ENCODE measurements around the gene DDR2.

Gene DDR2

DNA sequence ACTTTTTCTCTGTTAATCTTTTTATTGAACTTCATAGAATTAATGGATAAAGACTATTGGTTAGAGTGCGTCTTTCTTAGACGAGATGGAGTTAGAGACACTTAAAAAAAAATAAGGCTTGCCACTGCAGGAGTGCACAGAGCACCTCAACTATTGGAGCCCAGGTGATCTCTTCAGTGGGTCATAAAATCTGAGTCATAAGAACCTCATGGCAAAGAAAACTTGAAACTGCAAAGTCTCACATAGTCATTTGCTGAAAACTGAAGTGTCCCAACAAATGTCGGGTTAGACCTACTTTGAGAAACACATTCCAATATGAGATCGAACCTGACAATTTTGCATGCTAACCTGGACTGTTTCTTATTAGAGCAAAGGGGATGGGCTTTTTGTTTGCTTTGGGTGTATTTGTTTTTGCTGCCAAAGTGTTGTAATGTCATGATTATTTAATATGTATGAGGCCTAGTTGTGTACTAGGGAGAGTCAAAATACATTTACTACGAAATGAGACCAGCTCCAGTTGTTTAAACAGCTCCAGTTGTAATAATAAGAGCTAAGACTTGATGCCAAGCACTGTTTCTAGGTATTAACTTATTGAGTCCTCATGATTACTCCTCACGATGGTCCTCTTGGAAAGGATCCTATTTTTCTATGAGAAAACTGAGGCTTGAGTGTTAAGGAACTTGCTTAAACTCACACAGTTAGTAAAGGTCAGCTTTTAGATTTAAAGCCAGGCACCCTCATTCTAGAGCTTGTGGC is 65.1 kb downstream of the DDR2 start:
- no peak for DNase-seq (ENCODE audit: low read depth)

DNA sequence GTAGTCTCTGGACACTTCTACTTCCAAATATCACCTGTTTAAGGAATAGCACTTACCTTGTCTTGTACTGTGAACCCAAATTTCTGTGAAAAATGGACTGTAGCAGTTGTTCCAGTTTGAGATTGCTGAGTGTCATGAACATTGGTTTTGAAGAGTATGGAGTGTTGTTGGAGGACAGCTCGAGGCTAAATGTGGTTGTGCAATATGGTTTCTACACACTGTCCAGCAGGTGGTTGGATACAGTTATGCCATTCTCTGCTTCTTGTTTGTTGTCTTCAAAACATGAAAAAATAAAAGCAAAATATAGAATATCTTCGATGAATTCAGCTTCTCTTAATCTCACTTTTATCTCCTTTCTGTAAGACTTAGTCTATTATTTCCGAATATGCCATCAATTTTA is 67.1 kb downstream of the DDR2 start:
- no peak for DNase-seq (ENCODE audit: low read depth)

DNA sequence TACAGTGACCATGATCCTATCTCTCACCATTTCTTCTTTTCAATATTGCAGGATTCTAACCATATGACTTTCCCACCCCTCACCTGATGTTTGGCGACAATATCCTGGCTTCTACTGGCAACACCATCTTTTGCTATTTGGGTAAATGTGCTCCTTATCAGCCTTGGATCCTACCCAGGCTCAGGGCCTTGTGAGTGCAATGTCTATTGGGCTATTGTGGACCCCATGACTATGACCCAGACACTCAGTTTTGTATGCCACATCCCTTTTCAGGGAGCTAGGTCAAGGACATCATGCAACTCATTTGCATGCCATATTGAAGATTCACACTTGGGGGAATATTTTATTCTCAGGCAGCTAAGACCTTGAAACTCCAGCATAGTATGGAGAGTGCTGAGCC is 67.9 kb downstream of the DDR2 start:
- DNase-seq (ENCODE audit: low read depth) = no peak

DNA sequence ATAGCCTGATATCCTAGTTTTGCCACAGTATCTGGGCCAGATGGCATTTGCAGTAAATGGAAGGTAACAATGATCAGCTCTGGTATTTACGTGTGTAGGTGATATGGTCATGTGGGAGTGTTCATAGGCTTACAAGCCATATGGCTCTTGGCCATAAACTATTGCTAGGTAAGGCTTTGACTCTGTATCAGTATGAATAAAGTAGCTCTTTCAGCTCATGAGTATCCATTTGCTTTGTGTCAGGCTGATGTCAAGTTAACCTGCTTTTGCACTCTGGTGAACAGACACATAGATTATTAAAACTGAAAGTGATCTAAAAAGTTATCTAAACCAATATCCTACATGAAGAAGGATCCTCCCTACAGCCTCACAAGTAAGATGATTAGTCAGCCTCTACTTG is 69.0 kb downstream of the DDR2 start:
- no peak for DNase-seq (ENCODE audit: low read depth)

DNA sequence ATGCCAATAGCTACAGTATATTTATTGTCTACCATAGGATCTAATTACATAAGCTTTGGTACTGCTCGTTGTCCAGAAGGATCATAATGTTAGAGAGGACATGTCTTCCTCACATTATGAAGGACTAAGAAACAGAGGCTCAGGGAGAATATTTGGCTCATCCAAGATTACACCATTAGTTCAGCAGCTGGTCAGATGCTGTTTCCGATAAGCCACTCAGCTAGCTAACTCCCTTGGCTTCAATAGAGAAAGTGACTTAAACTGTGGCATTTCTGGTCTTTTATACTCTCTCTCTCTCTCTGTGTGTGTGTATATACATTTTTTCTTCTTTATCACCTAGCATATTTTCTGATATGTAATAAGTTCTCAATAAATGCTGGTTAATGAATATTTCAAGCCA is 70.4 kb downstream of the DDR2 start:
- no peak for DNase-seq (ENCODE audit: low read depth)

DNA sequence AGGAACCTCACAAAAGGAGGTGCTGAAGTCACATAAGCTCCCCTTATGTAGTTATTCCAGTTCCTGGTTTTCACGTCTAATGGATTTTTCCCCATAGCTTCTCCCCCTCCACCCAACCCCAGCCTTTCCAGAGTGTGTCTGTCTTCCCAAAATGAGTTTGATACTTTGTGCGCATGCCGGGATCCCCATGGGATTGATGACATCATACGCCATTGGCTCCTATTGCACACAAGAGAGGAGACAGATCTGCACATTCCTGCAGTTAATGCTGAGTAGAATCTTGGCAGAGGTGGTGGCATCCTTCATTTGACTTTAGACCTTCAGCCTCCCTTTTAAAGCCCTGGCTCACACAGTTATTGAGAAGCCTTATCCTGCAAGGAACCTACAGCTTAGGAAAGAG is 71.4 kb downstream of the DDR2 start:
- DNase-seq (ENCODE audit: low read depth) = no peak

DNA sequence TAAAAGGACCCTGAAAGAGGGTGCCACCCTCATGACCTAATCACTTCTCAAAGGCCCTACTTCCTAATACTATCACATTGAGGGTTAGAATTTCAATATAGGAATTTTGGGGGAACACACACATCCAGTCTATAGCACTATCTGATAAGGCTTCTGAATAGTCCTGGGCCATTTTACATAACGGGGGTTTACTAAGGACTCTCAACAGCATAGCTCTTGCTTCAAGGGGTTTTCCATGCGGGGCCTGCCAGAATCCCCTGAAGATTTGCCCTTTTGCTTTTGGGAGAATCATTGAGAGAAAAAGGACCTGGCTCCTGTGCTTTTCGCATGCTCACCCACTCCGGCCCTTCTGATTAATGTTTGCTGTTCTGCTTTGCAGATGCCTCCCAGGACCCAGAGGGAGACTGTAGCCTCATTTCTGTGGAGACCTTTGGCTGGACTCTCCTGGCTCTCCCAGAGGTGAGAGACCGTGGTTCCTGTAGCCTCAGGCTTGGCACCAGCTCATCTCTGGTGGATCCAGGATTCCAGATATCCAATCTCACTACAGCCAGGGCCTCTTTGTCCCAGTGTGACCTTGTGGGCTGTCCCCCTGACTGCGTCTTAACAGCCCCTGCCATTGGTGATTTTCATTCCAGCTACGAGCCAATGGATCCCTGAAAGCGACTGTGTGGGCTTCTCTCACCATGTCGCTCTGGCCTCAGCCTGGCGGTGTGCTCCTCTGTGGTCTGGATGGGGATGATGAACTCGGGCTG is 72.6 kb downstream of the DDR2 start:
- no peak for DNase-seq (ENCODE audit: low read depth)

DNA sequence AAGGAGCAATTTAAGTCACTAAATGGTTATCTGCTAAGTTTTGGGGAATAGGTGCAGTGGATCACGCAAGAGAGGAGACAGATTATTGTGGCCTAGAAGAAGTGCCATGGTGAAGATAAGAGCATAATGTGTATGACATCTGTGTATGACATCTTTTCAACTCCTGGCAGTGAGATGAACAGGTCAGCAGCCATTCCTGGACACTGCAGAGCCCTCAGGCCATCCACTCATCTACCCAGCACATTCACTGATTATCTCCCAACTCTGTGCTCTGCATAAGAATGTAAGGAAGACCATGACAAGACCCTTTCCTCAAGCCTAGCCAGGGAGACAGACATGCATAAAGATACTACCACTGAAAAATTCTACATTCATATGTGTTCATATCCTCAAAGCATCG is 73.7 kb downstream of the DDR2 start:
- DNase-seq (ENCODE audit: low read depth) = no peak

DNA sequence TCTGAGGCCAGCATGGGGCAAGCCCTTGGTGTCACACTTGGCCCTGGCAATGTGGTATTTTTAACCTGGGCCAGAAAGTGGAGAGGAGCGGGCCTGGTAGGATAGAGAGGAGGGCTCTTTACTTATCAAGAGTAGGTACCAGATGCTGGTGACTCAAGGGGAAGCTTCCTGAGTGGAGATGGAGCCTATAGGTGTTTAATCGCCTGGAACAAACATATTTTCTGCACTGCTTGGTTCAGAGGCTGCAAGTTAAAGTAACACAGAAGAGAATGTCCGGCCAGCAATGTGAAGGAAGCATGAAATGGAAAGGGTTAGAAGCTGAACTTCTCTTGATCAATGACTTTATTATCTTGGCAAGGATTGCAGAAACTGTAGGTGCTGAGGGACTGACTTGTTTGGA is 74.3 kb downstream of the DDR2 start:
- DNase-seq (ENCODE audit: low read depth) = no peak

DNA sequence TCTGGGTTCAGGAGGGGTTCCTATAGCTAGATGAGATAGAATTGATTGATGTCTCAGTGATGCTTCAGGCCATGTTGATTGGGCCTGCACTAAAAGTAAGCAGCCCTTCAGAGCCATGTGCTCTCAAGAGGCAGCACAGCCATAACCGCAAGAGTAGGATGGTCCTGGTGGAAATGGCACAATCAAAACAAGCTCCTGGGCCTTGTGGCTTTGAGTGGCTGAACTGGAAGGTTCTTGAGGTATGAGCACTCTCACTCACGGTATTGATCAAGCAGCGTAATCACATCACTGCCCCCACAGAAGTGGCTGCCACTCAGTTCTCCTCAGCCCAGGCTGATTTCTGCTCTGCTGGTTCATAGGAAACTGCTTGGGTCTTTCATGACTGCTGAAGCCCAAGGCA is 76.0 kb downstream of the DDR2 start:
- no peak for DNase-seq (ENCODE audit: low read depth)

DNA sequence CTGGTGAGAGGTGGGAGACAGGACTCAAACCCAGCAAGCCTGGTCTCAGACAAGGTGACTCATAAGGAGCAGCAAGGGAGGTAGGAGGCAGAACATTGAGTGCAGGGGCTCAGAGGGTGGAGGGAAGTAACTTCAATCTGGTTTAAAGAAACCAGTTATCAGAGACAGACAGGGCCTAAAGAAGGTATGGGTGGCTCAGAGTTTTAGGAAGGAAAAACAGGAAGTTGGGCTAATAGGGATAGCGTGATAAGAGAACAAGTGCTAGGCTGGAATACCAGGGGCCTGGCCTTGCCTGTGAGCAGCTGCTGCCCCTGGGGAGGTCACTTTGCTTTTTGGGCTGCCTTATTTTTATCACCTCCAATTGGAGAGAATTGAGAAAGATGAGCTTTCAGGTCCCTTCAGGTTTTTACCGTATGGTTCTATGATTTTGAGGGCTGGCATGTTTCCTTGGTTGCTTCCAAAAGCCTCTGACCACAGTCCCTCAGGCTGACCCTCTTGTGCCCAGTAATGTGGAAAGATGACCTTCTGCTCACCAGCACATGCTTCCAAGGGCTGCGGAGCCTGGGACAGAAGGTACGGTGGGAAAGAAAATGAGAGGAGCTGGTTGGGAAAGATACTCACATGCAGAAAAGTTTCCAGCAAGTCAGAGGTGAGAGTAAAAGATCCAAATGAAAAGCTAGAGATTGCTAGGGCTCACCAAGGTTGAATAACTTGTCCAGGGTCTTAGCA is 77.0 kb downstream of the DDR2 start:
- no peak for DNase-seq (ENCODE audit: low read depth)

DNA sequence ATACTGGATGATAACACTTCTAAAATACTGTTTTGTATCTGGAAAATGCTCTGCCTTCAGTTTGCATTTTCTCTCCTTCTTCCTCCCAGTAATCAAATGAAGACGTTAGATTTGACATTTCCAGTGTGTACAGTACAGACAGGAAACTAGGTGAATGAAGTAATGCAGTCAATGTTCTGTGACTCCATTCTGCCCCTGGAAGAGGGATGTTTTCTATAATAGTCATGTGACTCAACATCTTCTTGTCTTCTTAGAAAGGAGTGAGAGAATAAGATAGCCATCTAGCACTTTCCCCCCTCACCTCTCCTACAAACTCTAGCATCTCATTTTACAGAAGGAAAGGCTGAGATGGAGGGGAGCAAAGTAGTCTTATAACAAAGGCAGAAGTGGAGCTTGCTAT is 77.6 kb downstream of the DDR2 start:
- DNase-seq (ENCODE audit: low read depth) = no peak

DNA sequence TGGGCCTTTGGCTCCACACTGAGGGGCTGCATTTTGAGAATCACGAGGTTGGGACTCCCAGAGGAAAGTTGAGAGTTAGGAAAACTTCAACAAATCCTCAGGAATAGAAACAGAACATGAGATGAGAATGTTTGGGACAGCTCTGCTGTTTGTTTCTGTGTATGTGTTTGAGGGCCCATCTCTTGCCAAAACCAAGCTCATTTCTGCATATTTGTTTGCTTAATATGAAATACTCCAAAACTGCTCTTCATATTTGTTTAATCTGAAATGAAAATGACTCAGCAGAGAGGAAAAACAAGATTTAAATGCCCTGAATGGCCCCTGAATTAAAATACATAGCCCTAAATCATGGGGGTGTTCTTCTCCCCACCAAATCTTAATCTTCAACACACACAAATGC is 78.1 kb downstream of the DDR2 start:
- no peak for DNase-seq (ENCODE audit: low read depth)

DNA sequence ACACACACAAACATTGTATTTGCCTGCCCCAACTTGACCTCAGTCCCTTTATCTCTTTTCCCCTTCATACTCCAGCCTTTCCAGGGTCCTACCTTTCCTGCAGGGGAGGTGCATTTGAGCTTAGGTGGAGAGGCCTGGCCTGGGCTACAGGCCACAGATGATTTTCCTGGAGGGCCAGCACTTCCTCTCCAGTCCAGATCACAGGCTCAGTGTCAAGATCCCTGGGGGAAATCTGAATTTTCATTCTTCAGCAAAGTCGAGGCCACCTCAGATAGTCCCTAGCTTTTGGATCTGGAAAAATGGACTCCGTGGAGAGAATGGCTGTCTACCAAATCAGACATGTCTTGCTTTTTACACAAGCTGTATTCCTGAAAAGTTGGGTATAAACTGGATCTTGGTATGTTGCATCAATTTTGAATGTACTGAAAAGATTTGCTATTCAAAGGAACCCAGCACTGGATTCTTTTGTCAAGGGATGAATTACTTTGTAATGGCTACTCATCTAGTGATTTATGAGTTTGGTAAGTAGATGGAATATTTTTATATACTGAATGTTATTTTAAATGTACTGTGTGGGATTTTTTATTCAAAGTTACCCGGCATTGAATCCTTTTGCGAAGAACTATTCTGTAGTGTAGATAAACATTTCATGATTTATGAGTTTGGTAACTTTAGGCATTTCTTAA is 78.7 kb downstream of the DDR2 start:
- DNase-seq (ENCODE audit: low read depth) = no peak

DNA sequence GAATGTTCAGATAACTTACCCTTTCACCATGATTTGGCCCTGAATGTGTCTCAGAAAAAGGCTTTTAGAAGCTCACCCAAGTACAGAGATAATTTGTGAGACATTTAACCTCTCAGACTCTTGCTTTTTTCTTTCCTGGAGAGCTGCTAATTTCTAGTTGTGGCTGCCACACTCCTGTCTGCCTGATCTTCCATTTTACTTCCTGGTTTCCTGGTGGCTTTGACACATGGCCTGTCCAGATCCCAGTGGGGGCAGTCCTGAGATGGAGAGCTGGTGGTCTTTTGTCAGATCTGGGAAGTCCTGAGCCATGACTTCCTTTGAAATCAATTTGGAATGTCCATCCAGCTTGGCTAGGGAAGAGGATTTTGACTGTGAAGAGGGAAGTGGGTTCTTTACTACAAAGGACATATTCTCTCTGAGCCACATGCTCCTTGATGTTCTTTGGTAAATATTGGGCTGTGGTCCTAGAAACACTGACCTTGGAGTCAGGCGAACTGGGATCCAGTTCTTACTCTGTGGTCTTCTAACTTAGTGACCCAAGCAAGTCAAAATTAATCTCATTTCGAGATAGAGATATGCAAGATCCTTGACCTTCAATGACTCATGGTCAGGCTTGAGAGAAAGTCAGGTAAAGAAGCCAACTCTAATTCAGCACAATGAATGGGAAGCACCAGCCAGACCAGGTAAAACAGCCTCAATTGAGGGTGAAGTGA is 80.2 kb downstream of the DDR2 start:
- DNase-seq (ENCODE audit: low read depth) = no peak

DNA sequence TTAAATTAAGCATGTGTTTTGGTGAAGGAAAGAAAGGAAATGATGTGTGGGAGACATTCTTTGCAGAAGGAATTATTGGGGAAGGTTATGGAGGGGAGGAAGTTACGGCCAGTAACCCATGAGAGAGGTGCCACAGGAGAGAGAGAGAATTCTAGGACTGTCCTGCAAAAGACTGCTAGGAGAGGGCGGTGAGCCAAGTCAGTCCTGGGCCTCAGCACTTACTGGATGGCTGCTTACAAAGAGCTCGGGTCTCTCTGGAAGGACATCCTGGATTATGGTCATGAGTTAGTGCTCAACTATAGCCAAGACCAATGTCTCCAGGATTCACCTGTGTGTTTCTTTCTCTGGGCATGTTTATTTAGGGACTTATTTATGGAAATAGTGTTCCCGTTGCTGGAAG is 83.9 kb downstream of the DDR2 start:
- no peak for DNase-seq (ENCODE audit: low read depth)

DNA sequence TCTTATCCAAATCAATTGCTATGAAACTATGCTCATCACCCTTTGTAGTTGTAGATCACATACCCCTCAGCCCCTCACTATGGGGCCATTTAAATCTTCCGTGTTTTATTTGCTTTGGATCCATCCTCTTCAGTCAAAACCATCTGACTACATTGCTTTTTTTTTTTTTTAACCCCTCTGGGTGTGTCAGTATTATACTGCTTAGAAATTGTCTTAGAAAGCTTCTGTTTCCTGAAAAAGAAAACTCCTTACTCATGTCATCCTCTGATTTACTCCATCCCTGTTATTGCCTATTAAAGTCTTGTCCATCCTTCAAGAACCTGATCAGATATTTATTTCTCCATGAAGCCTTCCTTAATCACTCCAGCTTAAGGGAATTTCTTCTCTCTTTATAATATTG is 84.3 kb downstream of the DDR2 start:
- no peak for DNase-seq (ENCODE audit: low read depth)

DNA sequence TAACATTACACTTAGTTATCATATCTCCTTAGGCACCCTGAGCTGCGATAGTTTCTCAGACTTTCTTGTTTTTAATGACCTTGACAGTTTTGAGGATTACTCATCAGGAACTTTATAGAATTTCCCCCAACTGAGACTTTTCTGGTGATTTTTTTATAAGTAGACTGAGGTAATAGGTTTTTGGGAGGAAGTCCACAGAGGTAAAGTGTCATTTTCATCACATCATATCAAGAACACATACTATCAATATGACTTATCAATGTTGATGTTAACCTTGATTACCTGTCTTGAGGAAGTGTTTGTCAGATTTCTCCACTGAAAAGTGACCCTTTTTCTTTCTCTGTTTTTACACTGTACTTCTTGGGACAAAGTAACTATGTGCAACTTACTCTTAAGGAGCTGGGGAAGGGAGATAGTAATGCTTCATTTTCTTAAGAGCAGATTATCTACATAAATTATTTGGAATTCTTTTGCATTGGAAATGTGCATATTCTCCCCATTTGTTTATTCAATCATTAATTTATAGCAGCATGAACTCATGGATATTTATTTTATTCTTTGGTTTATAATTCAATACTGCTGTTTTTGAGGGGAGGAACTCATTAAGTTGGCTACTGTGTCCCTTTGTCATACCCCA is 85.4 kb downstream of the DDR2 start:
- DNase-seq (ENCODE audit: low read depth) = no peak

DNA sequence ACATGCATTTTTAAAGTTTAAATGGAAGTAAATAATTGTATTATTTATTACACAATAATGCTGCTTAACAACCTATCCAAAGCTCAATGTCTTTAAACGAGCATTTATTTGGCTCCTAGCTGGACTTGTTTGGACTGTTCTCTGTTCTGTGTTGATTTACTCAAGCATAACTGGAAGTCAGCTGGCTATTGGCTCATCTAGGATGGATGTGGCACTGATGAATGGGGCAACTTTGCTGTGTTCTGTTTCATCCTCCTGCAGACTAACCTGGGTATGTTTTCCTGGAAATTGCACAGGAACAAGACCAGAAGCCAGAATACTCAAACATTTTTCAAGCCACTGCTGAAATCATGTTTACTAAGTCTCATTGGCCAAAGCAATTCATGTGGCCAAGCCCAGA is 87.4 kb downstream of the DDR2 start:
- DNase-seq (ENCODE audit: low read depth) = no peak

DNA sequence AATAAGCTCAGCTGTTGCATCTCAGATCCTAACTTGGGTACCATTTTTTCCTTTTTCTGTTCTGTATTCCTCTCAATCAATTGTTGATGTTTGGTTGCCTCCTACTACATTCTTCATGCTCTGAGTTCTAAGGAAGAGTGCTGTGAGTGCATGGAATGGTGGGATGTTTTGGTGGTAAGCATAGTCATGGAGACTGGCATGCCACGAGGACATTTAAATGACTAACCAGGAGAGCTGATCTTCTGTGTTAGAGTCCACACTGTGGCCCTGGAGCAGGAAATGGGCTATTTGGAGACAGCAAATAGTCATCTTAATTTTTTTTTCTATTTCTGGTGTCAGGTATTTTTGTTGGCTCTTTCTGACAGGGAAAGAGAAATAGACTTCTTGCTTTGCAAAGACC is 88.7 kb downstream of the DDR2 start:
- DNase-seq (ENCODE audit: low read depth) = no peak

DNA sequence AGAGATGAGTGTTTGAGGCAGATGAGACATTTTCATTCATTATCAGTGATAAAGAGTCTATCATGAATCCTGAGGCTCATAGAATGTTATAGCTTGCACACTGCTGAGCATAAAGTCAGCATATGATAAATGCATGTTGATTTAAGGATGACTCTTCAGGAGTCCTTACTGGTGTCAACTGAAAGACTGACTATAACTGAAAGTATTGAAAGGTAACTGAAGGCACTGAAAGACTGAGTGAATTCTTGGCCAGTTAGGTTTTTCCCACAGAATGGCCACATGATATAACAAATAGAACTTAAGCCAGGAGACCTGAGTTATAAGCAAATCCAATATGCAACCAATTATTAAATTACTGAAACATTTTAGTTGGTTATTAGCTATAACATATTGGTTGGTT is 89.2 kb downstream of the DDR2 start:
- DNase-seq (ENCODE audit: low read depth) = no peak

DNA sequence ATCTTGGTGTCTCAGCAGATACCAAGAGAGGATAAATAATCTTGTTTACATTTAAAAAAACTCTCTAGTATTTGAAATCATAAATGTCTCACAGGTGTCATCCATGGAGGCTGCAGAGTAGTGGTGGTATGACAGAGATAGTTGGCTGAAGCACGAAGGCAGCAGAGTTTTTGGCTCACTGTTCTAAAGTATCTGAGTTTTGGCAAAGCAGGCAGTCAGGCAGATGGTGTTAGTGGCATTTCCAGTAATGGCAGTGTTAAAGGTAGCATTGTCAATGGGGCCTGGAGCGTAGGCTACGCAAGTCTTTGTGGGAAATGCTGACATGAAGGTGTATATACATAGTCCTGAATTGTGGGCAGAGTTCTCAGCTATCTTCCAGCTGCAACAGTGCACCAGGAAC is 89.8 kb downstream of the DDR2 start:
- DNase-seq (ENCODE audit: low read depth) = no peak

Measured in stimulated activated CD8-positive, alpha-beta memory T cell treated with anti-CD3 and anti-CD28 coated beads, Interleukin-12 subunit alpha, Interleukin-12 subunit beta, amount 100 ng/mL, for 4 hours (primary cell).